ENCODE measurements around the gene LACTB. TPM values are rescaled to one million over a fixed set of nuclear protein-coding genes. Genes with fewer than 3 reads are reported as not detected.
A peak's percentile ranks its signal among the peaks of the same experiment; 100 is the strongest.

LACTB gene
- total and polyA plus RNA-seq, 2 experiments from 2014 or later, result 13.3 to 14.0 TPM

GRCh38 chr15:63180746-63181145 is 59.1 kb downstream of the LACTB start:
- Histone ChIP-seq H3K9me3 (ENCODE audit: low read depth) (no peaks in the 10 kb centered on the region), H3K4me1 (ENCODE audit: low read depth) (no peaks in the 10 kb centered on the region), H3K27me3 (peaks cover 6% of the 10 kb centered on the region), H3K4me3 (no peak overlapping the region), H3K36me3 (no peaks in the 10 kb centered on the region), H3K27ac (no peak overlapping the region)
- no peak for DNase-seq (ENCODE audit: low read depth in 1 of 2, low spot score in 1 of 2)
- TF ChIP-seq CTCF (IDR thresholded peaks at IDR 0.05; ENCODE audit: low read depth, low read length), result no peak

- Histone ChIP-seq H3K4me3 (no peak overlapping the region), H3K27me3 (peaks cover 6% of the 10 kb centered on the region), H3K36me3 (no peaks in the 10 kb centered on the region), H3K9me3 (ENCODE audit: low read depth) (no peaks in the 10 kb centered on the region), H3K4me1 (ENCODE audit: low read depth) (no peaks in the 10 kb centered on the region), H3K27ac (no peak overlapping the region)
- DNase-seq (ENCODE audit: low read depth in 1 of 2, low spot score in 1 of 2), result peak in 1 of 2 donors; percentile 7
- no peak for TF ChIP-seq CTCF (IDR thresholded peaks at IDR 0.05; ENCODE audit: low read depth, low read length)
Measured at GRCh38 chr15:63181648-63182047, 60.0 kb downstream of the LACTB start.

GRCh38 chr15:63185206-63185605 is 63.5 kb downstream of the LACTB start:
- no peak for TF ChIP-seq CTCF (IDR thresholded peaks at IDR 0.05; ENCODE audit: low read depth, low read length)
- no peaks in the 10 kb centered on the region for H3K4me1 ChIP-seq (ENCODE audit: low read depth)
- peak in 1 of 2 donors; percentile 13 for DNase-seq (ENCODE audit: low read depth in 1 of 2, low spot score in 1 of 2)
- H3K36me3 ChIP-seq, result no peaks in the 10 kb centered on the region
- H3K9me3 ChIP-seq (ENCODE audit: low read depth), result no peaks in the 10 kb centered on the region
- no peak overlapping the region for H3K27ac ChIP-seq
- H3K4me3 ChIP-seq, result no peak overlapping the region
- peaks cover 9% of the 10 kb centered on the region for H3K27me3 ChIP-seq

- Histone ChIP-seq H3K9me3 (ENCODE audit: low read depth) (no peaks in the 10 kb centered on the region), H3K36me3 (no peaks in the 10 kb centered on the region), H3K4me3 (no peak overlapping the region), H3K4me1 (ENCODE audit: low read depth) (peaks cover 7% of the 10 kb centered on the region), H3K27ac (no peak overlapping the region), H3K27me3 (peaks cover 9% of the 10 kb centered on the region)
- DNase-seq (ENCODE audit: low read depth in 1 of 2, low spot score in 1 of 2), result peak in 1 of 2 donors; percentile 53
- TF ChIP-seq CTCF (IDR thresholded peaks at IDR 0.05; ENCODE audit: low read depth, low read length), result no peak
Measured at GRCh38 chr15:63186065-63186464, 64.4 kb downstream of the LACTB start.

- no peaks in the 10 kb centered on the region for H3K9me3 ChIP-seq (ENCODE audit: low read depth)
- TF ChIP-seq CTCF (IDR thresholded peaks at IDR 0.05; ENCODE audit: low read depth, low read length), result no peak
- peaks cover 7% of the 10 kb centered on the region for H3K4me1 ChIP-seq (ENCODE audit: low read depth)
- H3K27me3 ChIP-seq, result peaks cover 9% of the 10 kb centered on the region
- DNase-seq (ENCODE audit: low read depth in 1 of 2, low spot score in 1 of 2), result no peak
- no peak overlapping the region for H3K27ac ChIP-seq
- no peak overlapping the region for H3K4me3 ChIP-seq
- H3K36me3 ChIP-seq, result no peaks in the 10 kb centered on the region
Measured at GRCh38 chr15:63187589-63188226, 66.0 kb downstream of the LACTB start.
